Thoracic aorta endothelial cell (primary cell): ENCODE measurements around the gene TAOK2. TPM values are rescaled to one million over a fixed set of nuclear protein-coding genes. Genes with fewer than 3 reads are reported as not detected.

Experiments used
- total RNA-seq: library from RNA; depleted of rRNA; stranded (reverse); fragments of >200 nt; gene quantifications from 2 replicates; pipeline ENCODE4 v1.2.3, GENCODE V29; 2012

The TAOK2 gene
- total RNA-seq: 91.9 and 96.3 TPM in 2 replicates

DNA sequence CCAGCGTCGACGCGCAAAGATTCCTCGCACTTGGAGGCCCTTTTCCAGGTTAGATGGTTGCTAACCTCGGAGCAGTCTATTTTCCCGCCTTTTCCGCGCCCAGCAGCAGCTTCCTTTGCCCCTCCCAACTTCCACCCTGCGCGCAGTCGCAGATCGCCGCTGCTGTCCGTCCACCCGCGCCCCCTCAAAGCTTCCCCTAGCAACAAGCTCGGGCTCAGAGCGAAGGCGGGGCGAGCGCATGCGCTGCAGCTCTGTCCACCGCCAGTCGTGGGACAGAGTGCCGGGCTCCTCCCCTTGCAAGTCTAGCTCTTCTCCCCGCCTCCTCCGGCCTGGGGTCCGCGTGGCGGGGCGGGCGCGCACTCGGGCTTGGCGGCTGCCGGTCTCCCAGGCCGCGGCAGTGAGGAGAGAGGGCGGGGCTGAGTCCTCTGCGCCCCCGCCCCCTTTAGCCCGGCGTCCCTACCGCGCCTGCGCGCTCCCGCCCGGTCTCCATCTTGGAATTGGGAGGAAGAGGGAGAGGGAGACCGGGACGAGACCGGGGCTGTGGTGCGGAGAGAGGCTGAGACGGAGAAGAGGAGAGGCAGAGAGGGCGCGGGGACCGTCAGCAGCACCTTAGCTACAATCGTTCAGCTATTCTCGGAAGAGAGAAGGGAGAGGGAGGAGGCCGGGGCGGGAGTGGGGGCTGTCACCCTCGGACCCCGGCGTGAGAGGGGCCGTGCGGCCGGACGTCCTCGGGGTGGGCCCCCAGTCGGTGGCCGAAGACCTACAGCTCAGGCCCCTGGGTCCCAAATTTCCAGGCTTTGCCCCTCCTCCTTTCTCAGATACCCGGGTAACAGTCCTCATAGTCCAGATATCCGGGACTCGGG is at the start of gene TAOK2:
TAOK2 (plus strand) TSS at position 485 of the 863 bp plus-strand sequence. CDS start 3,905 bp downstream, outside the sequence.

DNA sequence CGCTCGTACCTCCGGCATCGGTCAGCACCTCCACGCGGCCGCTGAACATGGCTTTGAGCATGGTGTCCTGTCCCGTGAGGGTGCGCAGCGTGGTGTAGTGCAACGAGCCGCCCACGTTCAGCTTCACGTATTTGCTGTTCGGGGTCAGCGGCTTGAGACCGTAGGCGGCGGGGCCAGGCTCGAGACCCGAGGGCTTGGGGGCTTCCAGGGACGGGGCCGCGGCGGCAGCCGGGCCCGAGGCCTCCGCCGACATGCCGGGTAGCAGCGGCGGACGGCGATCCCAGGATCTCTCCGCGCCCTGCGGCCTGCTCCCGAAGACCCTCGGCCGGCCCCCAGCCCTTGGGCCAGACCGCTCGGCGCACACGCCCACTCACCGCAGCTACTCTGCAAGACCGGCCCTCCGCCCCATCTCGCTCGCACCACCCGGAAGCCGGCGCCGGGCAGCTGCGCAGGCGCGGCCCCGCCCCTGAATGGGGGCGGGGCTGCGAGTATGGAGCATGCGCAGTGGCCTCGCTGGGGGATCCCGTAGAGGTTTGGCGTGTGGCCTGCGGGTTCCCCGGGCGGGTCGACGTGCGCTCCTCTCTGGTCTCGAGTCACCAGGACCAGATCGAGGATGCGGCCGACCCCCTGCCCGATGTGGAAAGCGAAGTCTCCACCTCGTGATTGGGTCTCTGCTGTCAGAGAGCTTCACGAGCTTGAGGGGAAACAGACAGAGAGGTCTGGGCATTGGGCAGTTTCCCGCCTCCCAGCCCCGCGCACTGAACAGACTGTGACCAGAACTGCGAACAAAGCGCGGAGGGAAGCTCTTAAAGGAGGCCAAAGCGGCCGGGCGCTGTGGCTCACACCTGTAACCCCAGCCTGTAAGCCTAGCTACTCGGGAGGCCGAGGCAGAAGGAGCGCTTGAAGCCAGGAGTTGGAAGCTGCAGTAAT is 47.6 kb upstream of the TAOK2 start, which contains the start of gene KCTD13:
KCTD13 (minus strand) TSS at position 446 of the 930 bp plus-strand sequence; CDS start at position 253, 193 bp downstream.

DNA sequence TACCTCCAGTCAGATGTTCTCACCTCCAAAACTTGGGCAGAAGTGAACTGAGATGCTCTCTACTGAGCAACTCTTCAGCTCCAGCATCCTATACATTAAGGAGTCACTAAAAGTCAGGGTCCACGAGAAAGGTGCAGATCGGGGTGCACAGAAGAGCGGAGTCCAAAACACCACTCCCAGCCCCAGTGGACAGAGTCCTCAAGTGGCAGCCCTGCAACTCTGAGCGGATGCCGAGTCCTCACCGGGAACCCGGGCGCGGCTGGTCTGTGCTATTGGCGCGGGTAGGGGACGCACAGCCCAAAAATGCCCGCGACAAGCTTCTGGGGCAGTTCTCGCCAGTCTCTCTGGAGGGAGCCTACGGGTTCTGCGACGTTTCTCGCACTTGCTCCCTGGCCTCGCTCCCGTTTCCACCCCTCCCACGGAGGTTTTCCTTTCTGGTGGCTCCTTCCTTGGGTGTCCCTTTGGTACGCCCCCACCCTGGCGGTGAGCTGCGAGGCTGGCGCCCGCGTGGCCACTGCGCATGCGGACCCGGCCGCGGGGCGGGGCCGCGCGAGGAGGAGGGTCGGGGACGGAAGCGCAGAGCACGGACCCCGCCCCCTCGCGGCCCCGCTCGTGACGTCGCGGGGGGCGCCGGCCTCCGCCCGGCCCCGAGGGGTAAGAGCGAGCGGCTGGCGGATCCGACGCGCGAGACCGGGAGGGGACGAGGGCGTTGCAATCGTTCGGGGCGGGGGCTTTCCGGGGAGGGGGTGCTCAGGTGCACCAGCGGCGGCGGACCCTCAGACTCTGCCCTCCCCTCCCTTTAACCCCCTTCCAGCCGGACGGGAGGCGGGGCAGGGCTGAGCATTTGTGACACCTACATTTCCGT is 12.0 kb upstream of the TAOK2 start, which contains the start of gene TMEM219:
TMEM219 (plus strand) TSS at position 601 of the 865 bp plus-strand sequence. CDS start 1,065 bp downstream, outside the sequence.

DNA sequence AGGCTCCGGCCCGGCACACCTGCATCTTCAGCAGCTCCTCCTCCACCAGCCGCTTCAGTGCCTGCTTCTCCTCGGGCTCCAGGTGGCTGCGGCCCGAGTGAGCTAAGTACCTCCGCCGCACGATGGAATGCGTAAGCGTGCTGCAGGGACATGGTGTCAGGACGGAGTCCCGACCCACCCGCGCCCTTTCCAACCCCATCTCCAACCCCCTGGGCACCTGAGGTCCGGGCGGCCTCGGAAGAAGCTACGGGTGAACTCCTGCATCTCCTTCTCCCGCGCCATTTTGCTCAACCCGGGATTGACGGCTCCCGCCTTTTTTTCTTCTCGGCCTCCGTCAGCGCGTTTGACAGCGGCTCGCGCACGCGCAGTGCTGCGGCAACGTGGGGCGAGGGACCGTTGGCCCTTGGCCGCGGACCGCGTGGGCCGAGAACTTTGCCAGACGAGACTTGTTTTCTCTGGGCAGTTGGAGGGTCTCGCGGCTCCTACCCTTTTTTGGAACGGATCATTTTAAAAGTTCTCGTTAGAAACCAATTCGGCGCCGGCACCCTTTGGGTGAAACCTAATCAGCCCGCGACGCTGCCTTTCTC is 21.7 kb downstream of the TAOK2 start, which contains the start of gene HIRIP3:
HIRIP3 (minus strand) TSS at position 294 of the 587 bp plus-strand sequence; CDS start at position 282, 12 bp downstream.

DNA sequence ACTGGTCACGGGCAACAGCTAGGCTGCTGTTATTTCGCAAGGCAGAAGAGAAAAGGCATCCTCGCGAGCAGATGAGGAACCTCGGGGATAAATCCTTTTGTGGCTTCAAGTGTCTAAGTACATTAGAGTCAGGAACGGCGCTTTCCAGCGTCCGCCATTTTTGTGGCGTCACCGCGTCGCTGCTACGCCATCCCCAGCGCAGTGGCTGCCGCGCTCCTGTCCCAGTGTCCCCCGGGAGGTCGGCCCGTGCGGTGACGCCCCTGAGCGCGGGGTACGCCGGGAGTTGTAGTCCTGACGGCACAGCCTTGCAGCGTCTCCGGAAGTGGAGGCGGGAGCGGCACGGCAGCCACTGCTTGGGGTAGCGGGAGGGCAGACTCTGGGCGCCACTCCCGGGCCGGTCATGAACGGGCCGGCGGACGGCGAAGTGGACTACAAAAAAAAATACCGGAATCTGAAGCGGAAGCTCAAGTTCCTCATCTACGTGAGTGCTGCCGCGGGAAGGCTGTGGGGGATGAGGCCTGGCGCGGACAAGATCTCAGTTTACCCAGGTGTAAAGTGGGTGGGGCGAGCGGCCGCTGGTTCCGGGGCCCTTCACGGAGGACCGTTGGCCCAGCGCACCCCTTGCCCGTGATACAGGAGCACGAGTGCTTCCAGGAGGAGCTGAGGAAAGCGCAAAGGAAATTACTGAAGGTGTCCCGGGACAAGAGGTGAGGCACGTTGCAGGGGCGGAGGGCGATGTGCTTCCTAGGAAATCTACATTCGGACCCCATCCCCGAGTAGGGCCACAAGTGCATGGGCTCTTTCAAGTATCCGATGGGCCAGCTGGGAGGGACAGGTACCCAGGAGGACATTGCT is 22.5 kb downstream of the TAOK2 start, which contains the start of gene INO80E:
INO80E (plus strand) TSS at position 331 of the 855 bp plus-strand sequence; CDS start at position 401, 70 bp downstream.

DNA sequence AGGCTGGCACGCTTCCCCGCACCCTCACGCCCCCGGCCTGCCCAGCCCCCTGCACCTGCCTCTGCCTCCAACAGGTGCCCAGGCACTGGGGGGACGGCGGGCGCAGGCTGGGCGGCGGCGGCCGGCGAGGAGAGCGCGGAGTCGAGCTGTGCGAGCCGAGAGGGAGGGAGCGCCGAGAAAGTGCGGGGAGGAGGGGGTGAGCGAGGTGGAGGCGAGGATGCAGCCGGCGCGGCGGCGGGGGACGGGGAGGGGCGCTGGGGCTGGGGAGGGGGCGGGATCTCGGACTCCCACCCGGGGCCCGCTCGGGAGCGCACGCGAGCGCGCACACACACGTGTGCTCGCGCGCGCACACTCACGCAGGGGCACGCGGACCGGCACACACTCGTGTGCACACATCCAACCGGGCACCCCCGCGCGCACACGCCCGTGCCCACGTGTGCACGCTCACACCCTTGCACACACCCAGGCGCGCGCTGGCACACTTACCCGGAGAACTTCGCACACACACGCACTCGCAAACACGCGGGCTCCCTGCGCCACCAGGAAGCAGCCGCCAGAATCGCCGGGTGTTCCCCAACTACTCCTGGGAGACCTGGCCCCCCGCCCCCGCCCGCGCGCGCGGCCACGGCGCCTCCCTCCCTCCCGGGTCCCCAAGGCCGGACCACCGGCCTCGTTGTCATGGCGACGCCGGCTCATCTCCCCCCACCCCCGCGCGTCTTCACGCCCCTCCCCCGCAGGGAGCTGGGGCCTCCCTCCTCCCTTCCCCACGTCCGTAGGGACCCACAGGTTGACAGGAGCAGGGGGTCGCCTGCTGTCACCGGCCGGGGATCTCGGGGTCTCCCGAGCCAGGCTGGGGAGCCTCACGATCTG is 37.4 kb downstream of the TAOK2 start, which contains the start of gene DOC2A:
DOC2A (minus strand) TSS at position 184 of the 870 bp plus-strand sequence. CDS start 805 bp downstream, outside the sequence.

DNA sequence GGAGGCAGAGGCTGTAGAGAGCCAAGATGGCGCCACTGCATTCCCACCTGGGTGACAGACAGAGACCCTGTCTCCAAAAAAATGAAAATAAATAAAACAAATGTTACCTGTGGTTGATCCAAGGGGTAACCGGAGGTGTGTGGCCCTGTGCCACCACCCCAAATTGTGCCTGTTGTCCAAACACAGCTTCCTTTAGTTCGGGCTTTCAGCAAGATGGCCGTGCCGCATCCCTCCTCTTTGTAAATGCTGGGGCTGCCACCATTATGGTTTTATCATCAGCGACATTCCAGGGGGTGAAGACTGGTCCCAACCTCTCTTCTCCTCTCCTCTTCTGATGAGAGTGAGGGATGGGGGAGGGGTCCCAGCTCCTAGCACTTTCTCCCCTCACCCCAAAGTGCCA is 49.2 kb downstream of the TAOK2 start, which contains the start of gene C16orf92:
C16orf92 (plus strand) TSS at position 312 of the 400 bp plus-strand sequence. CDS start 143 bp downstream, outside the sequence.

DNA sequence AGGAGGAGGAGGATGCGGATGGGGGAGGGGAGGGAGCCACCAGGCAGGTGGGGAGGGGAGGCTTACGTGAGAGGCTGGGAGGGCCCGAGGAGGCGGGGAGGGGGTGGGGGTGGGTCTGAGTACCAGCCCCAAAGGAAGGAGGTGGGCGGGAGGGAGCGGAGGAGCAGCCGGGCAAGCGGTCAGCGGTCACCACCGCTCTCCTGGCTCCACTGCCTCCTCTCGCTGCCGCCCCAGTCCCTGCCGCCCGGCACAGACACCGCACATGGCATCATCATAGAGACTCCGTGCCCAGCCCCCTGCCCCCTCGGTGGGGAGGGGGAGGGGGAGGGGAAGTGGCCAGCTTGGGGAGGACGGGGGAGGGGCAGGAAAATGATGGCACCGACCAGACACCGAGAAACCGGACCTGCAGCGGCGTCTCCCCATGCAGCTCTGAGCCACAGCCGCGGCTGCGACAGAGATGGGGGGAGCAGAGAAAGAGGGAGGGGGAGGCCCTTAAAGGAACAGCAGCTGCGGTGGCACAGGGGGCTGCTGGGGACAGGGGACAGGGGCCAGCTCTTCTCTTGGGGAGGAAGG is 57.3 kb downstream of the TAOK2 start, which contains the start of gene TLCD3B:
TLCD3B (minus strand) TSS at position 431 of the 573 bp plus-strand sequence. CDS start 744 bp downstream, outside the sequence.

Other genes starting within 250 kb of the TAOK2 start
- gene C16orf54, start 227.9 kb upstream of the TAOK2 start, total RNA-seq: not detected in 2 replicates
- not detected in 2 replicates for gene ZG16, start 195.6 kb upstream of the TAOK2 start, total RNA-seq
- 58.8 and 85.1 TPM in 2 replicates for gene KIF22, start 183.1 kb upstream of the TAOK2 start, total RNA-seq
- 191 and 192 TPM in 2 replicates for gene MAZ, start 167.3 kb upstream of the TAOK2 start, total RNA-seq
- 1.3 and 1.8 TPM in 2 replicates for gene PRRT2, start 161.7 kb upstream of the TAOK2 start, total RNA-seq
- gene PAGR1, start 157.7 kb upstream of the TAOK2 start, total RNA-seq: 25.6 and 26.3 TPM in 2 replicates
- 153 and 184 TPM in 2 replicates for gene MVP, start 153.4 kb upstream of the TAOK2 start, total RNA-seq
- 52.1 and 73.6 TPM in 2 replicates for gene CDIPT, start 110.6 kb upstream of the TAOK2 start, total RNA-seq
- 1.2 and 1.4 TPM in 2 replicates for gene SEZ6L2, start 74.3 kb upstream of the TAOK2 start, total RNA-seq
- gene ASPHD1, start 73.4 kb upstream of the TAOK2 start, total RNA-seq: 0.93 TPM in 2 replicates
- 10.5 and 11.6 TPM in 2 replicates for gene KCTD13, start 47.6 kb upstream of the TAOK2 start, total RNA-seq
- 55.5 and 59.8 TPM in 2 replicates for gene TMEM219, start 11.8 kb upstream of the TAOK2 start, total RNA-seq
- gene HIRIP3, start 21.7 kb downstream of the TAOK2 start, total RNA-seq: 7.3 and 8.1 TPM in 2 replicates
- gene INO80E, start 22.4 kb downstream of the TAOK2 start, total RNA-seq: 37.9 and 42.9 TPM in 2 replicates
- 0.13 and 0.22 TPM in 2 replicates for gene DOC2A, start 37.2 kb downstream of the TAOK2 start, total RNA-seq
- not detected in 2 replicates for gene C16orf92, start 49.3 kb downstream of the TAOK2 start, total RNA-seq
- 0.07 and 0.13 TPM in 2 replicates for gene TLCD3B, start 57.4 kb downstream of the TAOK2 start, total RNA-seq
- 921 and 974 TPM in 2 replicates for gene ALDOA, start 91.9 kb downstream of the TAOK2 start, total RNA-seq
- gene PPP4C, start 102.1 kb downstream of the TAOK2 start, total RNA-seq: 193 and 211 TPM in 2 replicates
- gene TBX6, start 118.1 kb downstream of the TAOK2 start, total RNA-seq: 0.14 and 0.27 TPM in 2 replicates
- 10.3 and 10.9 TPM in 2 replicates for gene YPEL3, start 122.3 kb downstream of the TAOK2 start, total RNA-seq
- gene GDPD3, start 139.7 kb downstream of the TAOK2 start, total RNA-seq: 1.7 and 2.0 TPM in 2 replicates
- gene MAPK3, start 149.4 kb downstream of the TAOK2 start, total RNA-seq: 46.5 and 58.0 TPM in 2 replicates
- gene CORO1A, start 209.7 kb downstream of the TAOK2 start, total RNA-seq: 3.8 and 4.0 TPM in 2 replicates
- gene BOLA2B, start 219.8 kb downstream of the TAOK2 start, total RNA-seq: 114 and 168 TPM in 2 replicates
- gene SLX1A, start 220.0 kb downstream of the TAOK2 start, total RNA-seq: 27.2 and 46.3 TPM in 2 replicates
- 4.4 and 4.5 TPM in 2 replicates for gene SULT1A3, start 225.4 kb downstream of the TAOK2 start, total RNA-seq